GM18498 (cell line): ENCODE data around the gene IRX2.

Source experiments
- ATAC-seq: cut with Tn5 transposase; IDR thresholded peaks from one replicate; pipeline ENCODE4 v1.9.1; 2021; ENCODE audit warnings: mild to moderate bottlenecking, moderate library complexity; ENCODE audit not compliant: unreplicated experiment

Gene IRX2

DNA sequence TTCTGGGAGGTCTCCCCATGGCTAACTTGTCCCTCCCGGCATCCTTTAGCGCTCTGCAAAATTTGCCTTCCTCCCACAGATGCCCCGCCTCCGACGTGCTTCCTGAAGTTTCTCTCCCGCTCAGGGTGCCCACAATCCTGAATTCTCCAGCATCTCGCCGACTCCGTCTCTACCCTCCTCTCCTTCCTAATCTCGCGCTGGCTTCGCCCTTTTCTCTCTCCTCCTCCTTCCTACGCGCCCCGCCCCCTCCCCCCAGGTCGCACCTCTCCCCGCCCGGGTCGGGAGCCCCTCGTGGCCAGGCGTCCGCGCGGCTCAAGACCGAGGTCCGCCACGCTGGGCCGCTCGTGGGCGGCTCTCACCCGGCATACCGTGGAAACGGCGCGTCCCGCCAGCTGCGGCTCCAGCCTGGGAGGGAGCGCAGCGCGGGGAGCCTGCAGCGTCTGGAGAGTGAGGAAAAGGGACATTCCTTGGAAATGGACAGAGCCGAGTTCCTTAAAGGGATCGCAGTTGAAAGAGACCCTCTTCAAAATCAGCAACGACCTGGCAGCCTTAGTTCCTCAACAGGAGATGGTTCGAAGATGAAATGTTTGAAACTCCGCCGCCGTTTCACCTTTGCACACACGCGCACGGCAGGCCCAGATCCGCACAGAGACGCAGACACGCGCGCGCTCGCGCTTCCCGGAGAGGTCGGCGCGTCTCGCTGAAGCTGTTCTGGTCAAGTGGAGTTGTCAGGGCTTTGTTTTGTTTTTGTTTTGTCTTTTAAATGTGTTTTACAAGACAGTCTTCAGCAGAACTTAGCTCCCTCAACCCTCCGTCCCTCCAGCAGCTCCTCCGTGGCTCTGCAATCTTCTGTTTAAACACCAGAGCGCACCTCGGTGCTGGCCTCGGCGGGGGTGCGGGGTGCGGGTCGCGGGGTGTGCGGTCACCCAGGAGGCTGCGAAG, 5.0 kb upstream of the IRX2 start:
- no peak for ATAC-seq

DNA sequence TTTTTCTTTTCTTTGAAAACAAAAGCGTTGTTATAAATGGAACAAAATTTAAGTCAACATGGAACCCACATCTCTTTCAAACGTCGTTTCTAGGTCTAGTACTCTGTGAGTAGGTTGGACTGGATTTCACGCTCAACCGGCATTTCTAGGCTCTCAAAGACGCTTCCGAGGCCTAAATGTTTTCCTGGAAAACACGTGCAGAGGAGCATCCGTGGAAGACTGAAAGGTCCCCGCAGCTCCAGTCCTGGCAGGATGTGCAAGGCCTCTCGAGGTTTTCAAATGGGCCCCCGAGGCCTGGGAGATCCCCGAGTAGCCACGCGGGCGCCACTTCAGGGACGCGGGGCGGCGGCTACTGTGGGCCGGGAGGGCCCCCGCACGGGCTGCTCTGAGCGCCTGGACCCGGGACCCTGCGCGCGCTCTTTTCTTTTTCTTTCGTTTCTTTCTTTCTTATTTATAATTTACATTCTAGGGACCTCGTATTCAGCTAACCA, 4.2 kb upstream of the IRX2 start:
- ATAC-seq = no peak

GRCh38 chr5:2755076-2755680, 3.7 kb upstream of the IRX2 start:
- no peak for ATAC-seq

- no peak for ATAC-seq
Measured at GRCh38 chr5:2754581-2755075, 3.2 kb upstream of the IRX2 start.

GRCh38 chr5:2753452-2754420, 2.3 kb upstream of the IRX2 start:
- ATAC-seq = no peak

DNA sequence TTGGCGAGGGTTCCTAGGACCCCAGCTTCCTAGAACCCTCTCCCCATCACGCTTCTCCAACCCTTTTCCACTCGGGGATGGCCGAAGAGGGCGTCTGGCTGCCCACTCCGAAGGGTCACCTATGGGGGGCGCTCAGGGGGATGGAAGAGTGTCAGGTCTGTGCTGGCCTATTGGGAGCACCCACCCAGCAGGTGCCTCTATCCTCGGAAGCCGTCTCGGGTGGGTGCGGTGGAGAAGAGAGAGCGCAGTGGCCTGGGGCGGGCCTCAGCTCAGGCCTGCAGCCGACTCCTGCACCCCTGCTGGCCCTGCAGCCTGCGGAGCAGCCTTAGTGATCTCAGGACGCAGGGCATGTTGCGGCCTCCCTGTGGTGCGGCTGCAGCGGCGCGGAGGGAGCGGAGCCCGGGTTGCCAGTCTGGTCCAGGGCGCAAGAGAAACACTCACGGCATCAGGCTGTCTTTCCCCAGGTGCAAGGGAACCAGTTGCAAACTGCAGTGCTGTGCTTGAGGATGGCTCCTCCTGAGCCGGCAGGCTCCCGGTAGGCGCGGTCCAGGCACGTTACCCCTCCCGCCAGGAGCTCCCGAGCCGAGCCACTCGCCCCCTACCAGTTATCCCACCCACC, 1.5 kb upstream of the IRX2 start:
- no peak for ATAC-seq

- ATAC-seq = no peak
Measured at GRCh38 chr5:2752059-2752820, 763 bp upstream of the IRX2 start.

- no peak for ATAC-seq
Measured at GRCh38 chr5:2750758-2751464, 566 bp downstream of the IRX2 start.

DNA sequence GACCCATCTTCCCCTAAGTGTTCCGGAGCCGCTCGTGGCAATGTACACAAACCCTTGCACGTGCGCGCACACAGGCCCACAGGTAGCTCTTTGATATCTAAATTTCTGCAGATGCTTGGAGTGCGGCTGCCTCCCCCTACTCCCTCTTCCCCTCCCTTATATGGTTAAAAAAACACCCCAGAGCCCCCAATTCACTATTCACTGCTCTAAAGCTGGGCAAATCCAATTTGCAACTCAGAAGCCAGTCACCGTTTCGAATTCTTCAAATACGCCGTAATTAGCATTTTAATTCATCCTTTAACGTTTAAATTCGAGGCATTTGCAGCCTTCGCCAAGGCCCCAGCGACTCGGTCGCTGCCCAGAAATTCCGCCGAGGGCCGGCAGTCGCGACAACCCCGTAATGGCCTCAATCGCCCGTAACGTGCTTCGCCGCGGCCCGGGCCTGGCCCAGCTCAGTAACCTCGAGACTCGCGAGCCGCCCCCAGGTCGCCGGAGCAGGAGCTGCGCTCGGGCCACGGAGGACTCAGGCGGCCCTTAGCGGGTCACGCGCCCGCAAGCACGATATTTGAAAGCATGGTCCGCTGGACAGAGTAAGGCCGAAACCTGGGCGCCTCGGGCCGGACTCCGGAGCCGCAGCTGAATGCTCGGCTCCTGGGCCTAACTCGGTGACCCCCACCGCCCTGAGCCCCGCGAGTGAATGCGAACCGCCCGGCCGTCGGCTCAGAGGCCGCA, 1.3 kb downstream of the IRX2 start:
- no peak for ATAC-seq

DNA sequence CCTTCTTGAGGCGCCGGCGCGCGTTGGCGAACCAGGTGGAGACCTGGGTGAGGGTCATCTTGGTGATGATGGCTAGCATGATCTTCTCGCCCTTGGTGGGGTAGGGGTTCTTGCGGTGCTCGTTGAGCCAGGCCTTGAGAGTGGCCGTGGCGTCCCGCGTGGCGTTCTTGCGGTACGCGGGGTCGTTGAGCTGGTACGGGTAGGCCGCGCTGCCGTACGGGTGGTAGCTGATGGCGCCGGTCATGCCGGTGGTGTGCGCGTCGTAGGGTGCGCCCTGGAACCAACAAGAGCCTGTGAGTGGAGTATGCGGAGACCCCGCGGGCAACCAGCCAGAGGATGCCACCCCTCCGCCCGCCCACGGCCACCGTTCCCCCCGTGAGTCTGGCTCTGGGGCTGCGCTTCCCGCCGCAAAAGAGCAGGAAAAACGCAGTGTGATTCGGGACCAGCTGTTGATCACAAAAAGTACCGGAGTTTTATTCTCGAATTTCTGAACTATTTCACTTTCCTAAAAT, 1.9 kb downstream of the IRX2 start:
- ATAC-seq = no peak

DNA sequence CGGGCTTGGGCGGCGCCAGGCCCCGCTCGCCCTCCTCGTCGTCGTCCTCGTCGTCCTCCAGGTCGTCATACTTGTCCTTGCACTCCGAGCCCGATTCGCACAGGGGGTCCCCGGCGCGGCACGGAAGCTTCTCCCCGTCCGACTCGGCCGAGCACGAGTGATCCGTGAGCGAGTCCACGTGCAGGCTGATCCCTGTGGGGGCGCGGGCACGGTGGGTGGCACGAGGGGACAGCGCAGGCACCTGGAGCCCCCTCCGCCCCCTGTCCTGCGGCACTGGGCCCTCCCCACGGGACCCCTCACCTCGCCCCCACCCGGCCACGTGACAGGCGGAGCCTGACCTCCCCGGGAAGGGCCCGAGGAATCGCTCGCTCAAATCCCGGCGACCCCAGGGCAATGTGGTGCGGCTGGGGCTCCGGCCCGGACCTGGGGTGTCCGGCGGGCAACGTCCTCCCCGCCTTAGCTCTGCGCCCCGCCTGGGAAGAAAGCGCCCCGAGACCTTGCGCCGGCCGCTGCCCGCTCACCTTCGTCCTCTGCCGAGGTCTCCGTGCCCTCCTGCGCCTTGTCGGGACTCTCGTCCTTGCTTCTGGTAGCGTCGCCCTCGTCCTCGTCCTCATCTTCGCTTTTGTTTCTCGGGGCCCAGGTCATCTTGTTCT, 2.5 kb downstream of the IRX2 start:
- no peak for ATAC-seq

DNA sequence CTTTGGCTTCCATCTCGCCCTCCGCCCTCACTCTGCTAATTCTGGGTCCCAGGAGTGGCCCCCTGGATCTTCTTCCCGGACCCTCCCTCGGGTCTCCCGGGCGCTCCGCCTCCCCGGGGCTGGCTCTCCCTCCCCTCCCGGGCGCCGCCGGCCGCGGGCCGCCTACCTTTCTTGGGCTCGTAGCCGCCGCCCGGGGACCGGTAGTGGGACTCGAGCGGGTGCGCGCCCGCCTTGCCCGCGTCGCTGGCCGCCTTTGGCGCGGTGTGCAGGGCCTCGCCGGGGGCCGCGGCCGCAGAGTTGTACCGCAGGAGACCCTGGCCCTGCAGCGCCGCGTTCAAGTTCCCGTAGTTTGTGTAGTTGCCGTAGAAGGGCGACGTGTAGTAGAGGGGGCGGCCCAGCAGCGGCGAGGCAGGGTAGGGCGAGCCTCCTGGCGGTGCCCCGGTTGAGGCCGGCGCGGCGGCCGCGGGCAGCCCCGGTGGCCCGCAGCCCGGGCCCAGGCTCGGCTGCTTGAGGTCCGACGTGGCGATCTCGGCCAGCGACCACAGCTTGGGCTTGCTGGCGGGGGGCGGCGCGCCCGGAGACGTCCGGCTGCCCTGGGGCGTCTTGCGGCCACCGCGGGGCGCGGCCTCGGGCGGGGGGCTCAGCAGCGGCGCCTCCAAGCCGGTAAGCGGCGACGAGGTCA, 3.2 kb downstream of the IRX2 start:
- ATAC-seq = no peak

DNA sequence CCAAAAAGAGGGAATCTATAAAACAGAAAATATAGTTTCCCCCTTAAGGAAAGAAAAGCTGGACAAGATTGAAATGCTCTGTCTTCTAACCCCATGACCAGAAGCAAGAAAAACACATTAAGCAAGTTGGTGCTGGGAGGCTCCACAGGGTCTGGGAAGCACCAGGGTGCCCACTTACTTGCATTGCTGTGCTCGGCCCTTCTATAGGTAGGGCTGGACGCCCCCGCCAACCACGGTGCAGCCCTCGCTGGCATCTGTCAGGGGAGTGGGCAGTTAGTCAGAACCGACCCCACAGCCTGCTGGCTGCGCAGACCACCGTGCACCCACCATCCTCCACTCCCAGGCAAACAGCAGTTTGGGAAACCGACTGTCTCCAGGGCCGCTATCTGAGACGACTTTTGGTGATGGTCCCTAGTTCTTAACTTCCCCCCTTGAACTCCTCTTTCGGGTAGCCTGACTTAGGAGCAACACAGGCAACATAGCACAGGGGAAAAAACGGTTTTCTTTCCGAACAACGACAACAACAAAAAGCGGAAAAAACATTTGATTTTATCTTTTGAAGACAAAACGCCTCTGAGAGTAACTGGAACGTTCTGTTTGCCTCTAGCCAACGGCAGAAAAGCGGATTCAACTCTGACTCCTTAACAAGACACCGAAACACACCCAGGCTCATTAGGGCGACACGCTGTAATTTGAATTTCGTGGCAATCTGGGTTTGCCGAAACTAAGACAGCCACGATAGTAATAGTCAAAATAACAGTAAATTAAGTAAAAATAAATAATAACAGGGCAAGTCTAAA, 3.9 kb downstream of the IRX2 start:
- ATAC-seq = no peak

GRCh38 chr5:2746561-2747032, 4.9 kb downstream of the IRX2 start:
- ATAC-seq = no peak

DNA sequence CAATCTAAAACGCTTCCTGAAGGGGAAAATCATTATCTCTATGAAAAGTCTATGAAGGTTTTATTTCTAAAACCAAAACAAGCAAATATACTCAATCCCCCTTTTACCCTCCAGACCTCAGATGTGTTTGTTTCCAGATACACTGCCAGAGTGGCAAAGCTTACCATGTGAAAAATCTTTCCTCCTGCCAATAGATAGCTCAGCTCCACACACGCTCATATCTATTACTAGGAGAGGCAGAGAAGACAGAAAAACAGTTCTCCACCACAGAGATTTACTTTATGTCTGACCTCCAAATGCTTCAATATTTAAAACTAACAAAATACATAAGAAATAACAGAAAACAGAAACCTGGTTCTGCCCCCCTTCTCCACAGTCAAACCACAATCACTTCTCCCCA, 7.0 kb downstream of the IRX2 start:
- no peak for ATAC-seq
